Ascending aorta (tissue), 2 donors: ENCODE data around the gene CHPF2. TPM values are rescaled to one million over a fixed set of nuclear protein-coding genes. Genes with fewer than 3 reads are reported as not detected.
A peak's percentile ranks its signal among the peaks of the same experiment; 100 is the strongest.

Experiments
- DNase-seq, 2 donors: peaks; one replicate each; pipeline ENCODE4 v3.0.0-alpha.2; 2019; ENCODE audit warnings: low spot score in 2 of 2
- H3K27ac ChIP-seq, 2 donors: fragments of 200-600 bp; sonication (generic); one replicate each; pipeline ENCODE4 v1.5.1; 2016 to 2017; ENCODE audit warnings: mild to moderate bottlenecking in 1 of 2
- H3K27me3 ChIP-seq: fragments of 200-600 bp; sonication (generic); one replicate; pipeline ENCODE4 v1.5.1; 2017
- H3K36me3 ChIP-seq, 2 donors: fragments of 200-600 bp; sonication (generic); one replicate each; pipeline ENCODE4 v1.5.1; 2016
- H3K4me1 ChIP-seq, 2 donors: fragments of 200-600 bp; sonication (generic); one replicate each; pipeline ENCODE4 v1.5.1; 2016 to 2017; ENCODE audit warnings: mild to moderate bottlenecking in 1 of 2
- H3K4me3 ChIP-seq, 2 donors: fragments of 200-600 bp; sonication (generic); one replicate each; pipeline ENCODE4 v1.5.1; 2016 to 2017; ENCODE audit warnings: mild to moderate bottlenecking in 1 of 2
- H3K9me3 ChIP-seq, 2 donors: fragments of 200-600 bp; sonication (generic); one replicate each; pipeline ENCODE4 v1.5.1; 2016
- intact Hi-C: fragments of 100-400 bp; cut with DNase I; formaldehyde crosslinking; loops from one replicate; pipeline ENCODE4 v1.15.1; 2023
- total RNA-seq: library from RNA; depleted of rRNA; stranded (reverse); fragments of >200 nt; gene quantifications from one replicate; pipeline ENCODE4 v1.1.0, GENCODE V29; 2016
- TF ChIP-seq, protein P1 (sequence below), 3 experiments: fragments of 200-600 bp in 2 of 3; fragments of 450-650 bp in 1 of 3; sonication (generic) in 2 of 3; IDR thresholded peaks; one replicate each; pipeline ENCODE4 v1.5.1; 2016 to 2019; ENCODE audit warnings: antibody characterized with exemption in 3 of 3, mild to moderate bottlenecking in 1 of 3, moderate library complexity in 1 of 3

Gene CHPF2
- total RNA-seq, 1 donor from 2014 or later = 40.3 TPM

DNA sequence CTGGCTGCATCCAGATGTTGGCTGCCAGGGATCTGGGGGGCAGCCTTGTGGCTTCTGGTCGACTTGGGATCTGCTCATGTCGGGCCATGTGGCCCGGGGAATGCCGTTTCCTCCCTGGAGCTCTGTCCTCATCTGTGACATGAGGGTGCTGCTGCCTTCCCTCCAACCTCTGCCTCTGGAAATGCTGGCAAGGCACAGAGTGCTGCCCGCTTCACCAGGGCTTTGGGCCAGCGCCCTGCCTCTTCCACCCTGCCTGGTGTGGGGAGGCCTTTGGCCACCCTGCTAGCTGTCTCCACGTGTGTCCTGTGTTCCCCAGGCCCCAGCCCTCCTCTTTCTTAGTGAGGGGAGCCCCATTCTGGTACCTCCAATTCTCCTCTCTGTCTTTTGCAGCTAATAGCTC is 22.0 kb downstream of the CHPF2 start:
- H3K36me3 ChIP-seq = no peaks in the 10 kb centered on the region
- H3K27ac ChIP-seq = peak overlapping the region; percentile 94 to 95
- H3K4me3 ChIP-seq = no peak overlapping the region
- H3K27me3 ChIP-seq = no peaks in the 10 kb centered on the region
- no peak for DNase-seq
- intact Hi-C loops = no loop called here
- TF ChIP-seq, protein P1, sequence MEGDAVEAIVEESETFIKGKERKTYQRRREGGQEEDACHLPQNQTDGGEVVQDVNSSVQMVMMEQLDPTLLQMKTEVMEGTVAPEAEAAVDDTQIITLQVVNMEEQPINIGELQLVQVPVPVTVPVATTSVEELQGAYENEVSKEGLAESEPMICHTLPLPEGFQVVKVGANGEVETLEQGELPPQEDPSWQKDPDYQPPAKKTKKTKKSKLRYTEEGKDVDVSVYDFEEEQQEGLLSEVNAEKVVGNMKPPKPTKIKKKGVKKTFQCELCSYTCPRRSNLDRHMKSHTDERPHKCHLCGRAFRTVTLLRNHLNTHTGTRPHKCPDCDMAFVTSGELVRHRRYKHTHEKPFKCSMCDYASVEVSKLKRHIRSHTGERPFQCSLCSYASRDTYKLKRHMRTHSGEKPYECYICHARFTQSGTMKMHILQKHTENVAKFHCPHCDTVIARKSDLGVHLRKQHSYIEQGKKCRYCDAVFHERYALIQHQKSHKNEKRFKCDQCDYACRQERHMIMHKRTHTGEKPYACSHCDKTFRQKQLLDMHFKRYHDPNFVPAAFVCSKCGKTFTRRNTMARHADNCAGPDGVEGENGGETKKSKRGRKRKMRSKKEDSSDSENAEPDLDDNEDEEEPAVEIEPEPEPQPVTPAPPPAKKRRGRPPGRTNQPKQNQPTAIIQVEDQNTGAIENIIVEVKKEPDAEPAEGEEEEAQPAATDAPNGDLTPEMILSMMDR (IDR thresholded peaks at IDR 0.05) = no peak
- peaks cover 11 to 34% of the 10 kb centered on the region in 2 donors for H3K4me1 ChIP-seq
- H3K9me3 ChIP-seq = no peaks in the 10 kb centered on the region

- no peak for DNase-seq
- Histone ChIP-seq H3K4me1 (peaks cover 11 to 28% of the 10 kb centered on the region in 2 donors), H3K4me3 (no peak overlapping the region), H3K36me3 (no peaks in the 10 kb centered on the region), H3K27me3 (no peaks in the 10 kb centered on the region), H3K27ac (peak overlapping the region in 1 of 2 donors; percentile 95), H3K9me3 (no peaks in the 10 kb centered on the region)
- intact Hi-C loops = no loop called here
- TF ChIP-seq, protein P1 (IDR thresholded peaks at IDR 0.05) = no peak
These were observed 22.6 kb downstream of the CHPF2 start for GRCh38 chr7:151254851-151255250.

DNA sequence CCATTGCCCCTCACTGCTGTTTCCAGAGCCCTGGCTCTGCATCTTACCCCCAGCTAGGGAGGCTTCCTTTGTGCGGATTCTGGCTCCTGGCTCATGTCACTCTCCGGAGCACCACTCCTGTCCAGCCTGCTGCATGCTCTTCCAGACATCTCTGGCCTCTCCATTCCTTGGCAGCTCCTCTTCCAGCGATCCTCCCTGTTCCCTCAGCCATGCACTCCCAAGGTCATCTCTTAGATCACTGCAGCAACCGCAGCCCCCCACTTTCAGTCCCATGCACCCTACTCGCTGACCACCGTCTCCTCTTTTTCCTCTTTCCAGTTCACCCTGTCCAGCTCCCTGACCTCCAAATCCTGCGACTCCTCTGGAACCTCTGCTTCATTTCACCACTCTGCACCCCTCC is 23.1 kb downstream of the CHPF2 start:
- intact Hi-C loops = no loop called here
- H3K4me1 ChIP-seq = peaks cover 6 to 23% of the 10 kb centered on the region in 2 donors
- H3K27ac ChIP-seq = no peak overlapping the region
- DNase-seq = no peak
- no peaks in the 10 kb centered on the region for H3K27me3 ChIP-seq
- TF ChIP-seq, protein P1 (IDR thresholded peaks at IDR 0.05) = no peak
- H3K4me3 ChIP-seq = no peak overlapping the region
- no peaks in the 10 kb centered on the region for H3K9me3 ChIP-seq
- no peaks in the 10 kb centered on the region for H3K36me3 ChIP-seq

GRCh38 chr7:151256410-151257045 is 24.2 kb downstream of the CHPF2 start:
- Histone ChIP-seq H3K27me3 (no peaks in the 10 kb centered on the region), H3K4me1 (peaks cover 0 to 15% of the 10 kb centered on the region in 2 donors), H3K9me3 (no peaks in the 10 kb centered on the region), H3K36me3 (no peaks in the 10 kb centered on the region), H3K4me3 (no peak overlapping the region), H3K27ac (no peak overlapping the region)
- intact Hi-C loops = no loop called here
- DNase-seq = no peak
- TF ChIP-seq, protein P1 (IDR thresholded peaks at IDR 0.05) = no peak

- H3K4me3 ChIP-seq = no peak overlapping the region
- no peaks in the 10 kb centered on the region for H3K9me3 ChIP-seq
- H3K27me3 ChIP-seq = no peaks in the 10 kb centered on the region
- intact Hi-C loops = no loop called here
- H3K4me1 ChIP-seq = peaks cover 0 to 7% of the 10 kb centered on the region in 2 donors
- no peak for DNase-seq
- TF ChIP-seq, protein P1 (IDR thresholded peaks at IDR 0.05) = no peak
- no peak overlapping the region for H3K27ac ChIP-seq
- H3K36me3 ChIP-seq = no peaks in the 10 kb centered on the region
These were observed 25.7 kb downstream of the CHPF2 start for GRCh38 chr7:151257990-151258389.

- no peaks in the 10 kb centered on the region for H3K4me1 ChIP-seq
- no peaks in the 10 kb centered on the region for H3K36me3 ChIP-seq
- no peak overlapping the region for H3K27ac ChIP-seq
- no peak for DNase-seq
- H3K4me3 ChIP-seq = no peak overlapping the region
- TF ChIP-seq, protein P1 (IDR thresholded peaks at IDR 0.05) = no peak
- no peaks in the 10 kb centered on the region for H3K27me3 ChIP-seq
- intact Hi-C loops = no loop called here
- no peaks in the 10 kb centered on the region for H3K9me3 ChIP-seq
These were observed 28.2 kb downstream of the CHPF2 start for GRCh38 chr7:151260471-151260870.
